ENCODE data around the gene DCLK2.

DCLK2 gene

DNA sequence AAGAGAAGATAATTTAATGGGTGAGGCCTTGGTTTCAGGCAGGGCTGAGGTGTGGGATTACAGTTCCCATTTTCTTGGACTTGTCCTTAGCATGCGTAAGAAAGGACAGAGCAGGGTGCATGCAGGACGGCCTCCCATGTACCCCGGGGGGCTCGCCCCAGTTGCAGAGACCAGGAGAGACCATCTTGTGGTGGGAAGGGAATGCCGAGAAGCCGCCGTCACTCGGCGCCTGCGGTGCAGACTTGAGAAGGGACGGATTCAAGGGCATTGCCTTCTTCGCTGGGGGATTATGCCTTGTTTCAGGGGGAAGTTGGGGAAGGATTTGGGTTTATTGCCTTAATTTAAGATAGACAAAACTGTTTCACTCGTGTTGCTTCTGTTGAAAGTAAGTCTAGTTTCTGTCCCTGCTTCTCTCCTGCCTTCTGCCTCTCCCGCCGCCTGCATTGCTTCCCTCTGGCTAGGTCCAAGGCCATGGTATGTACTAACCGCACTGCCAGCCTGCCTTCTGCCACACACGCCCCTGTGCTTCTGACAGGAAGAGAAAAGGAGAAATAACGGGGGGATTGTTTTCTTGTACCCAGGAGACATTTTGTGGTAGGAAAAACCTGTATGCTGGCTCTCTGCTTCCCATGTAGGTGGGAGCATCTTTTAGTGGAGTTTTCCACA lies 175.9 kb downstream of the DCLK2 start:
- Histone ChIP-seq H3K4me3 (ENCODE audit: control insufficient read depth in 1 of 7, extremely low read depth in 1 of 7, insufficient read depth in 4 of 7, low read depth in 2 of 7, low read length in 6 of 7) (no peak overlapping the region), H3K36me3 (ENCODE audit: control insufficient read depth in 4 of 4, insufficient read depth in 4 of 4, low read length in 3 of 4) (peaks cover 0 to 2% (median 0%) of the 10 kb centered on the region in 4 experiments), H3K27ac (ENCODE audit: insufficient read depth in 1 of 2, low read depth in 1 of 2, low read length in 2 of 2, poor library complexity in 1 of 2, severe bottlenecking in 2 of 2) (no peak overlapping the region), H3K4me1 (ENCODE audit: control extremely low read depth in 1 of 4, control insufficient read depth in 4 of 4, insufficient read depth in 4 of 4, low read length in 3 of 4) (peaks cover 0 to 19% (median 9%) of the 10 kb centered on the region in 4 experiments), H3K27me3 (replicated peaks in 2 of 5; ENCODE audit: control insufficient read depth in 4 of 5, insufficient read depth in 5 of 5, low read length in 4 of 5) (no peaks in the 10 kb centered on the region), H3K9me3 (ENCODE audit: control extremely low read depth in 1 of 5, control insufficient read depth in 4 of 5, insufficient read depth in 2 of 5, low read depth in 1 of 5, low read length in 4 of 5) (no peaks in the 10 kb centered on the region)
- DNase-seq = peak; percentile 15 to 76 (median 73)
- 24% methylated on average over 6 of the region's 18 CpGs for WGBS (ENCODE audit: insufficient coverage)
- ChIA-PET POLR2A (no interaction called here), CTCF (interaction anchor here (2.3 kb wide), 1 partner anchor 11 kb away, joined by 7 read pairs; no protein-coding TSS in a partner anchor)

GRCh38 chr4:150255610-150256224 lies 177.5 kb downstream of the DCLK2 start:
- Histone ChIP-seq H3K27ac (ENCODE audit: insufficient read depth in 1 of 2, low read depth in 1 of 2, low read length in 2 of 2, poor library complexity in 1 of 2, severe bottlenecking in 2 of 2) (no peak overlapping the region), H3K9me3 (ENCODE audit: control extremely low read depth in 1 of 5, control insufficient read depth in 4 of 5, insufficient read depth in 2 of 5, low read depth in 1 of 5, low read length in 4 of 5) (no peaks in the 10 kb centered on the region), H3K4me1 (ENCODE audit: control extremely low read depth in 1 of 4, control insufficient read depth in 4 of 4, insufficient read depth in 4 of 4, low read length in 3 of 4) (peaks cover 0 to 19% (median 9%) of the 10 kb centered on the region in 4 experiments), H3K36me3 (ENCODE audit: control insufficient read depth in 4 of 4, insufficient read depth in 4 of 4, low read length in 3 of 4) (no peaks in the 10 kb centered on the region), H3K4me3 (ENCODE audit: control insufficient read depth in 1 of 7, extremely low read depth in 1 of 7, insufficient read depth in 4 of 7, low read depth in 2 of 7, low read length in 6 of 7) (no peak overlapping the region), H3K27me3 (replicated peaks in 2 of 5; ENCODE audit: control insufficient read depth in 4 of 5, insufficient read depth in 5 of 5, low read length in 4 of 5) (no peaks in the 10 kb centered on the region)
- no peak for DNase-seq
- 96% methylated on average over 12 of the region's 16 CpGs for WGBS (ENCODE audit: insufficient coverage)
- CTCF ChIA-PET = interaction anchor here (0.7 to 2.3 kb wide), 2 partner anchors 13 to 468 kb away, joined by 3 to 7 read pairs; no protein-coding TSS in a partner anchor
- POLR2A ChIA-PET = no interaction called here

DNA sequence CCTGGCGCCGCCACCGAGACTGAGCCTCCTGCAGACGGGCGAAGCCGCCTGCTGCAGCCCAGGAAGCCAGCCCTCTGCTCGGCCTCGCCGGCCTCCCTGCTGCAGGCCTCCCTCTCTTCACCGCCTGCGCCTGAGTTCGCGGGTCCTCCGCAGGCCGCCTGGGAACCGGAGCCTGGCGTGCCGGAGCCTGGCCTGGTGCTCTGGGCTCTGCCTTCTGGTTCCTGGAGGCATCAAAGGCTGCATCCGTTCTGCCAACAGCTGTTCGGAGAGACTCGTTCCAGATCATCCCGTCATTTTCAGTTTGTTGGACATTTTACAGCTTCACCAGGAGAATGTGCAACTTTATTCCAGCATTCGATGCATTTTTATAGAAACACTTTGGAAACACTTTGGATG lies 178.0 kb downstream of the DCLK2 start:
- Histone ChIP-seq H3K27ac (ENCODE audit: insufficient read depth in 1 of 2, low read depth in 1 of 2, low read length in 2 of 2, poor library complexity in 1 of 2, severe bottlenecking in 2 of 2) (no peak overlapping the region), H3K9me3 (ENCODE audit: control extremely low read depth in 1 of 5, control insufficient read depth in 4 of 5, insufficient read depth in 2 of 5, low read depth in 1 of 5, low read length in 4 of 5) (no peaks in the 10 kb centered on the region), H3K4me3 (ENCODE audit: control insufficient read depth in 1 of 7, extremely low read depth in 1 of 7, insufficient read depth in 4 of 7, low read depth in 2 of 7, low read length in 6 of 7) (no peak overlapping the region), H3K4me1 (ENCODE audit: control extremely low read depth in 1 of 4, control insufficient read depth in 4 of 4, insufficient read depth in 4 of 4, low read length in 3 of 4) (peaks cover 0 to 19% (median 9%) of the 10 kb centered on the region in 4 experiments), H3K27me3 (replicated peaks in 2 of 5; ENCODE audit: control insufficient read depth in 4 of 5, insufficient read depth in 5 of 5, low read length in 4 of 5) (no peaks in the 10 kb centered on the region), H3K36me3 (ENCODE audit: control insufficient read depth in 4 of 4, insufficient read depth in 4 of 4, low read length in 3 of 4) (peaks cover 0 to 1% (median 0%) of the 10 kb centered on the region in 4 experiments)
- no peak for DNase-seq
- ChIA-PET POLR2A (no interaction called here), CTCF (interaction anchor here (0.7 to 2.3 kb wide), 2 partner anchors 13 to 468 kb away, joined by 3 to 7 read pairs; no protein-coding TSS in a partner anchor)
- WGBS (ENCODE audit: insufficient coverage) = 96% methylated on average over 23 of the region's 23 CpGs

DNA sequence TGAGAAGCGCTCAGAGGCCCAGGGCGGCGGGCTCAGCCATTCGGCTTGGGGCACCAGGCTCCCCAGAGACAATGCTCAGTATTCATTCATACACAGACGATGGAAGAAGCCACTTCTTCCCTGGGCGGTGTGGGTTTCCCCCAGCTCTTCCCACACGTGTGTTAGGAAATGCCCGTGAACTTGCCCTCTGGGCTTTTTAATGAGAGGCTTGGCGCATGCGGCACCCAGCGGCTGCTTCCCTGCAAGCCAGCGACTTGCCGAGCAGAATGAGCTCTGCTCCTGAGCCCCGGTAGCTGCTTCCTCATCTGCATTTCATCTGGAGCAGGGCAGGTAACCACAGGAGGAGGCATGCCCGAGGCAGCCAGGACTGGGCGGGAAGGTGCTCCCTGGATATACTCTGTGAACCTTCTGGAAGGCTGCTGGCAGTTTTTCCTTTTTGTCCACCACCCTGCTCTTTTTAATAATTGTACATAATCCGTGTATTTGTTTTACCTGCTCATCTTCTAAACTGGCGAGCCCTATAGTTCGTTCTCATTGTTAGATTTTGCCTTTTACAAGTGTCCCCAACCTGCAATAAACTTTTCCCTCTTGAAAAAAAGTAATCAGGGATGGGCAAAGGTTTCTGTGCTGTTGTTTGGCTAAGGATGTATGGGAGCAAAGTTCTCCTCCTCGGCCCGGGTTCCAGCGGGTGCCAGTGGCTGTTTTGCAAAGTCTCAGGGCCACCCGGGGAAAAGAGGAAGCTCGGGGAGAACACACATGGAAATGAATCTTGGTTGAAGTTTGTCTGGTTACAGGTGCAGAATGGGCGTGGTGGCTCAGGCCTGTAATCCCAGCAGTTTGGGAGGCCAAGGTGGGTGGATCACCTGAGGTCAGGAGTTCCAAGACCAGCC lies 178.8 kb downstream of the DCLK2 start:
- Histone ChIP-seq H3K36me3 (ENCODE audit: control insufficient read depth in 4 of 4, insufficient read depth in 4 of 4, low read length in 3 of 4) (peaks cover 0 to 4% (median under 1%) of the 10 kb centered on the region in 4 experiments), H3K9me3 (ENCODE audit: control extremely low read depth in 1 of 5, control insufficient read depth in 4 of 5, insufficient read depth in 2 of 5, low read depth in 1 of 5, low read length in 4 of 5) (no peaks in the 10 kb centered on the region), H3K27me3 (replicated peaks in 2 of 5; ENCODE audit: control insufficient read depth in 4 of 5, insufficient read depth in 5 of 5, low read length in 4 of 5) (no peaks in the 10 kb centered on the region), H3K4me3 (ENCODE audit: control insufficient read depth in 1 of 7, extremely low read depth in 1 of 7, insufficient read depth in 4 of 7, low read depth in 2 of 7, low read length in 6 of 7) (no peak overlapping the region), H3K27ac (ENCODE audit: insufficient read depth in 1 of 2, low read depth in 1 of 2, low read length in 2 of 2, poor library complexity in 1 of 2, severe bottlenecking in 2 of 2) (no peak overlapping the region), H3K4me1 (ENCODE audit: control extremely low read depth in 1 of 4, control insufficient read depth in 4 of 4, insufficient read depth in 4 of 4, low read length in 3 of 4) (peaks cover 0 to 19% (median 9%) of the 10 kb centered on the region in 4 experiments)
- ChIA-PET CTCF (no interaction called here), POLR2A (interaction anchor here (0.6 kb wide), 1 partner anchor 24 kb away, joined by 3 read pairs; no protein-coding TSS in a partner anchor)
- WGBS (ENCODE audit: insufficient coverage) = 82% methylated on average over 24 of the region's 25 CpGs
- no peak for DNase-seq

DNA sequence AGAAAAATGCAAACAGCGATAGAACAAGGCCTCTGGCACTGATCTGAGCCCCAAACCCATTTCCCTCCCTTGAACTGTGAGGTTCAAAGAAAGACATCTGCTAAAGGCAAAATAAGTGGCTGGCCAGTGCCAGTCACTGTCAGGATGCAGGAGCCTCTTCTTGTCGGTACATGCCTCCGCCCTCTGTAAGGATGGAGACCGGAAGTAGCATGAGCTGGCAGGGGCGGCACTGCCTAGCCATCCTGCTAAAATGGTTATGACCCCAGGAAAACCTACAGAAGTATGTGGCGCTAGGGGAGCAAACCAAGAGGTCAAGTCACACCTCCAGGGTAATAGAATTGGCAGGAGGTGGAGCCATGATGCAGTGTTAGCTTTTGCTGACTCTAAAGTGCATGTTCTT lies 180.3 kb downstream of the DCLK2 start:
- POLR2A ChIA-PET = no interaction called here
- WGBS (ENCODE audit: insufficient coverage) = 97% methylated on average over 6 of the region's 6 CpGs
- CTCF ChIA-PET = interaction anchor here (0.9 to 1.8 kb wide), 2 partner anchors 13 to 22 kb away, joined by 3 to 6 read pairs; no protein-coding TSS in a partner anchor

GRCh38 chr4:150259861-150260567 lies 181.8 kb downstream of the DCLK2 start:
- Histone ChIP-seq H3K27me3 (replicated peaks in 2 of 5; ENCODE audit: control insufficient read depth in 4 of 5, insufficient read depth in 5 of 5, low read length in 4 of 5) (no peaks in the 10 kb centered on the region), H3K27ac (ENCODE audit: insufficient read depth in 1 of 2, low read depth in 1 of 2, low read length in 2 of 2, poor library complexity in 1 of 2, severe bottlenecking in 2 of 2) (no peak overlapping the region), H3K9me3 (ENCODE audit: control extremely low read depth in 1 of 5, control insufficient read depth in 4 of 5, insufficient read depth in 2 of 5, low read depth in 1 of 5, low read length in 4 of 5) (no peaks in the 10 kb centered on the region), H3K4me3 (ENCODE audit: control insufficient read depth in 1 of 7, extremely low read depth in 1 of 7, insufficient read depth in 4 of 7, low read depth in 2 of 7, low read length in 6 of 7) (no peak overlapping the region), H3K36me3 (ENCODE audit: control insufficient read depth in 4 of 4, insufficient read depth in 4 of 4, low read length in 3 of 4) (peaks cover 3 to 13% (median 5%) of the 10 kb centered on the region in 4 experiments), H3K4me1 (ENCODE audit: control extremely low read depth in 1 of 4, control insufficient read depth in 4 of 4, insufficient read depth in 4 of 4, low read length in 3 of 4) (peaks cover 0 to 8% (median 0%) of the 10 kb centered on the region in 4 experiments)
- WGBS (ENCODE audit: insufficient coverage) = 90% methylated on average over 8 of the region's 8 CpGs
- DNase-seq = no peak
- POLR2A ChIA-PET = no interaction called here
- CTCF ChIA-PET = interaction anchor here (0.6 to 1.8 kb wide), 4 partner anchors 21 to 42 kb away, joined by 3 to 6 read pairs (median 4); no protein-coding TSS in a partner anchor

More for the DNA sequence above, 180.3 kb downstream of the DCLK2 start:
- H3K27me3 ChIP-seq (replicated peaks in 2 of 5; ENCODE audit: control insufficient read depth in 4 of 5, insufficient read depth in 5 of 5, low read length in 4 of 5) = no peaks in the 10 kb centered on the region
- no peak overlapping the region for H3K27ac ChIP-seq (ENCODE audit: insufficient read depth in 1 of 2, low read depth in 1 of 2, low read length in 2 of 2, poor library complexity in 1 of 2, severe bottlenecking in 2 of 2)
- peaks cover 0 to 6% (median 5%) of the 10 kb centered on the region in 4 experiments for H3K36me3 ChIP-seq (ENCODE audit: control insufficient read depth in 4 of 4, insufficient read depth in 4 of 4, low read length in 3 of 4)
- no peaks in the 10 kb centered on the region for H3K9me3 ChIP-seq (ENCODE audit: control extremely low read depth in 1 of 5, control insufficient read depth in 4 of 5, insufficient read depth in 2 of 5, low read depth in 1 of 5, low read length in 4 of 5)
- H3K4me3 ChIP-seq (ENCODE audit: control insufficient read depth in 1 of 7, extremely low read depth in 1 of 7, insufficient read depth in 4 of 7, low read depth in 2 of 7, low read length in 6 of 7) = no peak overlapping the region
- H3K4me1 ChIP-seq (ENCODE audit: control extremely low read depth in 1 of 4, control insufficient read depth in 4 of 4, insufficient read depth in 4 of 4, low read length in 3 of 4) = peaks cover 0 to 19% (median 9%) of the 10 kb centered on the region in 4 experiments
- DNase-seq = no peak

All from common myeloid progenitor, CD34-positive (primary cell).